ENCODE data around the gene MUC15. TPM values are rescaled to one million over a fixed set of nuclear protein-coding genes. Genes with fewer than 3 reads are reported as not detected.

MUC15 gene
- total RNA-seq, 4 donors from 2014 or later: 90.5 to 169 (median 139) TPM

- WGBS, 2 donors: 78 to 82% methylated on average over 2 of the region's 2 CpGs
- Histone ChIP-seq H3K27me3 (no peaks in the 10 kb centered on the region), H3K36me3 (no peaks in the 10 kb centered on the region), H3K4me3 (replicated peaks in 1 of 3) (no peak overlapping the region), H3K27ac (no peak overlapping the region), H3K4me1 (no peaks in the 10 kb centered on the region), H3K9me3 (no peaks in the 10 kb centered on the region)
- TF ChIP-seq POLR2A (IDR thresholded peaks at IDR 0.05): no peak
- TF ChIP-seq, protein P1, sequence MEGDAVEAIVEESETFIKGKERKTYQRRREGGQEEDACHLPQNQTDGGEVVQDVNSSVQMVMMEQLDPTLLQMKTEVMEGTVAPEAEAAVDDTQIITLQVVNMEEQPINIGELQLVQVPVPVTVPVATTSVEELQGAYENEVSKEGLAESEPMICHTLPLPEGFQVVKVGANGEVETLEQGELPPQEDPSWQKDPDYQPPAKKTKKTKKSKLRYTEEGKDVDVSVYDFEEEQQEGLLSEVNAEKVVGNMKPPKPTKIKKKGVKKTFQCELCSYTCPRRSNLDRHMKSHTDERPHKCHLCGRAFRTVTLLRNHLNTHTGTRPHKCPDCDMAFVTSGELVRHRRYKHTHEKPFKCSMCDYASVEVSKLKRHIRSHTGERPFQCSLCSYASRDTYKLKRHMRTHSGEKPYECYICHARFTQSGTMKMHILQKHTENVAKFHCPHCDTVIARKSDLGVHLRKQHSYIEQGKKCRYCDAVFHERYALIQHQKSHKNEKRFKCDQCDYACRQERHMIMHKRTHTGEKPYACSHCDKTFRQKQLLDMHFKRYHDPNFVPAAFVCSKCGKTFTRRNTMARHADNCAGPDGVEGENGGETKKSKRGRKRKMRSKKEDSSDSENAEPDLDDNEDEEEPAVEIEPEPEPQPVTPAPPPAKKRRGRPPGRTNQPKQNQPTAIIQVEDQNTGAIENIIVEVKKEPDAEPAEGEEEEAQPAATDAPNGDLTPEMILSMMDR (IDR thresholded peaks at IDR 0.05): no peak
- intact Hi-C loops (cut with DNase I): no loop called here
- no peak for DNase-seq
These were observed 59.9 kb downstream of the MUC15 start for GRCh38 chr11:26512196-26512595.

DNA sequence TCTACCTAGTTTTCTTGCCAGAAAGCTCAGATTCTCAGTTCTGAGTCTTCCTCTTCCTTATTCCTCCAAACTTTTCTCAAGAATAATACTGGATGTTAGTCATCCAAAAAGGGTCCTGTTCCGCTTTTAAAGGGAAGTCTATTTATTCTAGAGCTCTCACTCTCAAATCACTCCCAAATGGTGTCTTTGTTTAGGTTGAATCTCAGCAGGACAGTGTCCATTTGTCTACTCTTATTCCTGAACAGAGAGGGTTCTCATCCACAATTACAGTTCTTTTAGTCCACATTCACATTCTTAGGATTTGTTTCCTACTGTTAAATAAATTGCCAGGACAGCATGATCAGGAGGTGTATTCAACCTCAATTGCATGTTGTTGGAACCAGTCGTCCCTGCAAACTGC is 61.3 kb downstream of the MUC15 start:
- no peaks in the 10 kb centered on the region for H3K36me3 ChIP-seq
- intact Hi-C loops (cut with DNase I): no loop called here
- no peak overlapping the region for H3K27ac ChIP-seq
- no peaks in the 10 kb centered on the region for H3K27me3 ChIP-seq
- no peak overlapping the region for H3K4me3 ChIP-seq (replicated peaks in 1 of 3)
- no peak for TF ChIP-seq POLR2A (IDR thresholded peaks at IDR 0.05)
- TF ChIP-seq, protein P1 (IDR thresholded peaks at IDR 0.05): no peak
- no peaks in the 10 kb centered on the region for H3K9me3 ChIP-seq
- WGBS, 2 donors: 72 to 76% methylated on average over 2 of the region's 2 CpGs
- H3K4me1 ChIP-seq: no peaks in the 10 kb centered on the region
- DNase-seq: no peak

- intact Hi-C loops (cut with DNase I): no loop called here
- Histone ChIP-seq H3K27ac (no peak overlapping the region), H3K27me3 (no peaks in the 10 kb centered on the region), H3K4me1 (no peaks in the 10 kb centered on the region), H3K36me3 (no peaks in the 10 kb centered on the region), H3K9me3 (no peaks in the 10 kb centered on the region), H3K4me3 (replicated peaks in 1 of 3) (no peak overlapping the region)
- no peak for DNase-seq
- 91 to 96% methylated on average over 2 of the region's 2 CpGs for WGBS, 2 donors
- TF ChIP-seq, protein P1 (IDR thresholded peaks at IDR 0.05): no peak
- no peak for TF ChIP-seq POLR2A (IDR thresholded peaks at IDR 0.05)
These were observed 61.9 kb downstream of the MUC15 start for GRCh38 chr11:26510164-26510563.

Other genes starting within 250 kb of the MUC15 start
- gene ANO3, start 240.1 kb downstream of the MUC15 start, total RNA-seq: under 1 TPM; 0.13 to 0.63 (median 0.52) TPM
- not detected for gene SLC5A12, start 149.8 kb upstream of the MUC15 start, total RNA-seq

All from thyroid gland (tissue), 4 donors.